Measurements from ENCODE around the gene KCNJ15. TPM values are rescaled to one million over a fixed set of nuclear protein-coding genes. Genes with fewer than 3 reads are reported as not detected.

KCNJ15 gene
- total RNA-seq = under 1 TPM in 2 of 4 donors, not detected in 2; 0.14 to 0.16 TPM

DNA sequence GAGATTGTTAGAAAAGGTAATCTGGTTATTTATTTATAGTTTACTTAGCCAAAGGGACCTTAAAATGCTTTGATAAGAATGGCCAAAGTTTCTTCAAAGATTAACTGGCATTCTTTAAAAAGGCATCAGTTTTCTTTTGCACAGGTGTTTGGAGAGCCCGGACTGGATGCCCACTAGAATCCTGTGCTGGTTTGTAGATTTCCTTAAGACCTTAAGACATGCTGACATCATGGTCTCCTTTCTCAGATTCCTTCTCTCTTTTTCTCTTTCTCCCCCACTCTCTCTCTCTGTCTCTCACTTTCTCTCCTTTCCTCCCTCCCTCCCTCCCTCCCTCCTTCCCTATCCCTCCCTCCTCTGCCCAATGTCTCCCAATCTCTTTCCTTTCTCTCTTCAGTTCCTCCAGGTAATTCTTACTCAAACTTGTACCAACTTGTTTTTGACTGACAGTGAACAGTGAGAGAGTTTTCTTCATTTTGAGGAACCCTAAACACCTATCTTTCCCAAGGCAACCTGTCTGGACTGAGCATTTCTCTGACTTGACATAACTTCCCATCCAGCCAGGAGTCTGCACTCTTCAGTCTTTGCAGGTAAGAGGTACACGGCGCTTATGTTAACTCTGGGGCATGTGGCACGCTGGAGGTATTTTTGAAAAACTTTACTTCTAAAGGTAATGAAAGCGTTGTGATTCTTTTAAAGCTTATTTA lies at the start of gene KCNJ15:
KCNJ15 (plus strand) TSS at position 393 of the 704 bp plus-strand sequence. CDS start 42,271 bp downstream, outside the sequence.
- DNase-seq = no peak
- in situ Hi-C loops (cut with MboI; ENCODE audit: low pct_ligation_motif_present in 1 of 4, low pct_unique_long_range_greater_than_20kb in 1 of 4, low sequenced_read_pairs in 3 of 4) = no loop called here
- Histone ChIP-seq H3K4me1 (peaks cover 0 to 5% (median under 1%) of the 10 kb centered on the region in 4 donors), H3K27me3 (peaks cover 10% of the 10 kb centered on the region), H3K4me3 (no peak within 1 kb of the TSS), H3K9me3 (no peaks in the 10 kb centered on the region), H3K36me3 (no peaks in the 10 kb centered on the region), H3K27ac (no peak within 1 kb of the TSS)
- 65 to 70% methylated on average over 5 of the region's 5 CpGs for WGBS, 2 donors (ENCODE audit: low coverage in 1 of 2)
- intact Hi-C loops (cut with DNase I; ENCODE audit: low total_unique reads) = no loop called here
- TF ChIP-seq POLR2A (IDR thresholded peaks at IDR 0.05) (no peak), POLR2AphosphoS5 (IDR thresholded peaks at IDR 0.05) (no peak), EP300 (IDR thresholded peaks at IDR 0.05; ENCODE audit: low read depth) (no peak)
- TF ChIP-seq, protein P1, sequence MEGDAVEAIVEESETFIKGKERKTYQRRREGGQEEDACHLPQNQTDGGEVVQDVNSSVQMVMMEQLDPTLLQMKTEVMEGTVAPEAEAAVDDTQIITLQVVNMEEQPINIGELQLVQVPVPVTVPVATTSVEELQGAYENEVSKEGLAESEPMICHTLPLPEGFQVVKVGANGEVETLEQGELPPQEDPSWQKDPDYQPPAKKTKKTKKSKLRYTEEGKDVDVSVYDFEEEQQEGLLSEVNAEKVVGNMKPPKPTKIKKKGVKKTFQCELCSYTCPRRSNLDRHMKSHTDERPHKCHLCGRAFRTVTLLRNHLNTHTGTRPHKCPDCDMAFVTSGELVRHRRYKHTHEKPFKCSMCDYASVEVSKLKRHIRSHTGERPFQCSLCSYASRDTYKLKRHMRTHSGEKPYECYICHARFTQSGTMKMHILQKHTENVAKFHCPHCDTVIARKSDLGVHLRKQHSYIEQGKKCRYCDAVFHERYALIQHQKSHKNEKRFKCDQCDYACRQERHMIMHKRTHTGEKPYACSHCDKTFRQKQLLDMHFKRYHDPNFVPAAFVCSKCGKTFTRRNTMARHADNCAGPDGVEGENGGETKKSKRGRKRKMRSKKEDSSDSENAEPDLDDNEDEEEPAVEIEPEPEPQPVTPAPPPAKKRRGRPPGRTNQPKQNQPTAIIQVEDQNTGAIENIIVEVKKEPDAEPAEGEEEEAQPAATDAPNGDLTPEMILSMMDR (IDR thresholded peaks at IDR 0.05) = no peak

DNA sequence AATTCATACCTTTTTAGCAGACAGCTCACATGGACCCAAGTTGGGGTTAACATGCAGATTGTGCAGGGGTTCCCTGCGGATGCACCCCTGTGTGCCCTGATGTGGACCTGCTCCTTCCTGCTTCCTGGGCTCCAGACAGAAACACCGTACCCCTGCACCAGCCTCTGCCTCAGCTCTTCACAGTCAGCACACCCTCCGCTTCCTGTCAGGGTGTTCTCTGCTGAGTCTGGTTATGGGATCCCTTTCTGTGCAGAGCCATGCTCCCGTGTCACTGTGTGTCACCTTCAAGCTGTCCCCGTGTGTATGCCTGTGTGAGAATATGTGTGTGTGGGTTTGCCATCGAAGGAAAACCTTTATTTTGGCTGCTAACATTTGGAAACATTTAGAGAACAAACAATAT lies 48.7 kb upstream of the KCNJ15 start:
- H3K27me3 ChIP-seq = peaks cover 49% of the 10 kb centered on the region
- in situ Hi-C loops (cut with MboI; ENCODE audit: low pct_ligation_motif_present in 1 of 4, low pct_unique_long_range_greater_than_20kb in 1 of 4, low sequenced_read_pairs in 3 of 4) (no loop called here), intact Hi-C loops (cut with DNase I; ENCODE audit: low total_unique reads) (loop anchor here (10.0 kb wide), 1 partner anchor 1503 kb away; no protein-coding TSS in a partner anchor)
- no peak for TF ChIP-seq POLR2A (IDR thresholded peaks at IDR 0.05)
- no peak overlapping the region for H3K27ac ChIP-seq
- DNase-seq = no peak
- H3K9me3 ChIP-seq = no peaks in the 10 kb centered on the region
- no peak overlapping the region for H3K4me3 ChIP-seq
- no peaks in the 10 kb centered on the region for H3K4me1 ChIP-seq
- H3K36me3 ChIP-seq = no peaks in the 10 kb centered on the region
- WGBS, 2 donors (ENCODE audit: low coverage in 1 of 2) = 45% methylated on average over 6 of the region's 6 CpGs; no CpG with 5 or more reads in 1 of the 2 donors

DNA sequence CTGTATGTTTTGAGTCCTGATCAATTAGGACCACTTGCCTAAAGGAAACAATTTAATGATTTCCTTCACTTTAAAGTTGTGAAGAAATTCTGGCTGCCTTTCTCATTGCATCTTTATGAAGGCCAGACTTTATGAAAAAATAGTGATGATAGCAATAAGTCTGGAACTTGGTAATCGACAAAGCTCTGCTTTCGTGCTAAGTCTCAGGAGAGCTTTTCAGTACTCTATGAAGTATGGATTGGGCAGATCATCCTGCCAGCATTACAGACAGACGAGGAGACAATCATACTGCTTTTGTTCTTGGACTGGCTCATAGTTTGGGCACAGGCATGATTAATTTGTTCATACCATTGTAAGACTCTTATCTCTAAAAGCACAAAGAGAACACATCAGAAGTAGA lies 45.5 kb upstream of the KCNJ15 start:
- intact Hi-C loops (cut with DNase I; ENCODE audit: low total_unique reads) = no loop called here
- TF ChIP-seq POLR2A (IDR thresholded peaks at IDR 0.05) (no peak), EP300 (IDR thresholded peaks at IDR 0.05; ENCODE audit: low read depth) (no peak), POLR2AphosphoS5 (IDR thresholded peaks at IDR 0.05) (no peak)
- TF ChIP-seq, protein P1 (IDR thresholded peaks at IDR 0.05) = no peak
- Histone ChIP-seq H3K4me1 (no peaks in the 10 kb centered on the region), H3K27me3 (peaks cover 35% of the 10 kb centered on the region), H3K9me3 (no peaks in the 10 kb centered on the region), H3K27ac (no peak overlapping the region), H3K4me3 (no peak overlapping the region), H3K36me3 (no peaks in the 10 kb centered on the region)
- in situ Hi-C loops (cut with MboI; ENCODE audit: low pct_ligation_motif_present in 1 of 4, low pct_unique_long_range_greater_than_20kb in 1 of 4, low sequenced_read_pairs in 3 of 4) = loop anchor here (5.0 to 10.0 kb wide), 3 partner anchors 141 to 153 kb away; no protein-coding TSS in a partner anchor
- no peak for DNase-seq
- WGBS, 2 donors (ENCODE audit: low coverage in 1 of 2) = 75 to 81% methylated on average over 3 of the region's 3 CpGs

DNA sequence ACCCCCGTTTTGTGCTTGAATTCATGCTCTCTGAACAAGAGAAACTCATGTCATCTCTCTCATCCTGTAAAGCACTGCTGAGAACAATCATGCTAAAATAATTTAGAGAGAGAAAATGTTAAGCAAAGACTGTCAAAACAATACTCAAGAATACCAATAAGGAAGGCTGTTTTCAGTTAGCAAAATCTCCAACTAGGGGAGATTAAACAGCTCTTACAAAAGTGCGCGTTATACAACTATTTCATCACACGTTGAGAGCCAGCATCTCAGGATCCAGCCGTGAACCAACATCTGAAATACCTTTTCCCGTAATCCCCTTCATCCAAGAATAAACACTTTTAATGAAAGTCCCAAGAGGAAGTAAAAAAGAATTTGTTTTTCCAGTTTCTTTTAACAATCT lies 44.1 kb upstream of the KCNJ15 start:
- intact Hi-C loops (cut with DNase I; ENCODE audit: low total_unique reads) (no loop called here), in situ Hi-C loops (cut with MboI; ENCODE audit: low pct_ligation_motif_present in 1 of 4, low pct_unique_long_range_greater_than_20kb in 1 of 4, low sequenced_read_pairs in 3 of 4) (loop anchor here (5.0 to 10.0 kb wide), 3 partner anchors 140 to 152 kb away; no protein-coding TSS in a partner anchor)
- no peak overlapping the region for H3K4me3 ChIP-seq
- TF ChIP-seq POLR2A (IDR thresholded peaks at IDR 0.05) = no peak
- no peak for TF ChIP-seq EP300 (IDR thresholded peaks at IDR 0.05; ENCODE audit: low read depth)
- TF ChIP-seq POLR2AphosphoS5 (IDR thresholded peaks at IDR 0.05) = no peak
- TF ChIP-seq, protein P1 (IDR thresholded peaks at IDR 0.05) = no peak
- H3K9me3 ChIP-seq = no peaks in the 10 kb centered on the region
- no peak for DNase-seq
- H3K36me3 ChIP-seq = no peaks in the 10 kb centered on the region
- peaks cover 26% of the 10 kb centered on the region for H3K27me3 ChIP-seq
- H3K4me1 ChIP-seq = no peaks in the 10 kb centered on the region
- WGBS, 2 donors (ENCODE audit: low coverage in 1 of 2) = 73 to 74% methylated on average over 6 of the region's 6 CpGs
- no peak overlapping the region for H3K27ac ChIP-seq

Data from transverse colon (tissue), 4 donors.